HCT116 (cell line): ENCODE data around the gene ADD2. TPM values are rescaled to one million over a fixed set of nuclear protein-coding genes. Genes with fewer than 3 reads are reported as not detected.

Experiments
- ATAC-seq: fragments of 200-7000 bp; cut with Tn5 transposase; 2 replicates; pipeline ENCODE4 v1.9.1; 2020; ENCODE audit warnings: mild to moderate bottlenecking, moderate library complexity
- BruUV-seq: library from RNA; stranded (reverse); fragments of 400-500 nt; replicated peaks from 2 replicates; lab custom pipeline; 2021; lab: Mats Ljungman, UMichigan
- CTCF ChIA-PET: fragments of 300-600 bp; sonication (Branson Sonifier 250); formaldehyde crosslinking; loops from one replicate; lab custom pipeline; 2021; ENCODE audit warnings: antibody characterized with exemption; lab: Charles Lee
- POLR2A ChIA-PET: fragments of 300-600, 350-600 bp; sonication (Branson Sonifier 250); formaldehyde crosslinking; loops from one replicate; lab custom pipeline; 2021; ENCODE audit warnings: antibody characterized with exemption; lab: Charles Lee
- RAD21 ChIA-PET, 2 experiments: fragments of 300-600 bp; sonication (Branson Sonifier 250); formaldehyde crosslinking; loops; one replicate each; lab custom pipeline; 2023; ENCODE audit warnings: low total read pairs in 2 of 2; ENCODE audit not compliant: uncharacterized antibody in 2 of 2, unreplicated experiment in 2 of 2, low non-redundant PET in 1 of 2; lab: Charles Lee
- DNase-seq: peaks from one replicate; pipeline ENCODE4 v3.0.0-alpha.2; 2010; ENCODE audit warnings: low read depth, low spot score
- H2AFZ ChIP-seq: fragments of 200-600 bp; shearing (Covaris generic), sonication (generic); 2 replicates; pipeline ENCODE4 v1.6.1; 2017; ENCODE audit warnings: low read depth, mixed run types, mixed read lengths, antibody characterized with exemption, low read length; ENCODE audit not compliant: poor library complexity, severe bottlenecking
- H3K27ac ChIP-seq: 2 replicates; pipeline ENCODE4 v1.5.1; 2012; ENCODE audit warnings: low read depth, low read length
- H3K27me3 ChIP-seq: fragments of 200-600 bp; sonication (generic); 2 replicates; pipeline ENCODE4 v1.6.1; 2016; ENCODE audit warnings: mixed run types, low read length, mixed read lengths; ENCODE audit not compliant: insufficient read depth
- H3K36me3 ChIP-seq, 2 experiments: fragments of 200-500 bp in 1 of 2; fragments of 200-600 bp in 1 of 2; sonication (Bioruptor generic) in 1 of 2; sonication (generic) in 1 of 2; 2 replicates each; pipeline versions ENCODE4 v1.5.1 to v1.6.1; 2014 to 2016; ENCODE audit warnings: low read length in 2 of 2, inconsistent platforms in 1 of 2, mixed read lengths in 1 of 2, mixed run types in 1 of 2; ENCODE audit not compliant: insufficient read depth in 2 of 2, control insufficient read depth in 1 of 2
- H3K4me1 ChIP-seq, 2 experiments: fragments of 200-600 bp in 1 of 2; sonication (generic) in 1 of 2; 2 replicates each; pipeline versions ENCODE4 v1.5.1 to v1.6.1; 2012 to 2017; ENCODE audit warnings: low read length in 2 of 2, inconsistent platforms in 1 of 2, mild to moderate bottlenecking in 1 of 2, mixed read lengths in 1 of 2, mixed run types in 1 of 2, moderate library complexity in 1 of 2; ENCODE audit not compliant: insufficient read depth in 2 of 2, control insufficient read depth in 1 of 2
- H3K4me2 ChIP-seq: fragments of 200-600 bp; sonication (generic); 2 replicates; pipeline ENCODE4 v1.6.1; 2017; ENCODE audit warnings: mixed run types, low read length, mixed read lengths
- H3K4me3 ChIP-seq, 2 experiments: fragments of 200-600 bp in 1 of 2; sonication (generic) in 1 of 2; replicated peaks in 1 of 2; 2 replicates each; pipeline ENCODE4 v1.5.1; 2011 to 2016; ENCODE audit warnings: low read length in 2 of 2, control low read depth in 1 of 2, low read depth in 1 of 2, mild to moderate bottlenecking in 1 of 2, mixed read lengths in 1 of 2, mixed run types in 1 of 2
- H3K79me2 ChIP-seq: fragments of 200-600 bp; sonication (generic); 2 replicates; pipeline ENCODE4 v1.6.1; 2017; ENCODE audit warnings: mild to moderate bottlenecking, mixed run types, low read length, moderate library complexity, mixed read lengths; ENCODE audit not compliant: insufficient read depth
- H3K9ac ChIP-seq: fragments of 200-600 bp; sonication (generic); 2 replicates; pipeline ENCODE4 v1.6.1; 2016; ENCODE audit warnings: low read length, mixed read lengths
- H3K9me2 ChIP-seq: fragments of 200-600 bp; sonication (generic), shearing (Covaris generic); 2 replicates; pipeline ENCODE4 v1.6.1; 2017; ENCODE audit warnings: mixed run types, mild to moderate bottlenecking, moderate library complexity; ENCODE audit not compliant: insufficient read depth
- H3K9me3 ChIP-seq, 2 experiments: fragments of 200-500 bp in 1 of 2; fragments of 200-600 bp in 1 of 2; sonication (Bioruptor generic) in 1 of 2; sonication (generic) in 1 of 2; 2 replicates each; pipeline ENCODE4 v1.6.1; 2014 to 2017; ENCODE audit warnings: low read length in 2 of 2, mixed read lengths in 2 of 2, inconsistent platforms in 1 of 2, low read depth in 1 of 2, mild to moderate bottlenecking in 1 of 2, mixed run types in 1 of 2, moderate library complexity in 1 of 2; ENCODE audit not compliant: control insufficient read depth in 1 of 2, insufficient read depth in 1 of 2
- H4K20me1 ChIP-seq: fragments of 200-600 bp; sonication (generic), shearing (Covaris generic); 2 replicates; pipeline ENCODE4 v1.6.1; 2017; ENCODE audit warnings: mixed run types, mild to moderate bottlenecking, moderate library complexity; ENCODE audit not compliant: insufficient read depth
- ATF3 ChIP-seq: IDR thresholded peaks from 2 replicates; pipeline ENCODE4 v1.6.1; 2012
- CBX3 ChIP-seq: IDR thresholded peaks from 2 replicates; pipeline ENCODE4 v1.6.1; 2012; ENCODE audit warnings: low read depth
- CEBPB ChIP-seq: IDR thresholded peaks from 2 replicates; pipeline ENCODE4 v1.6.1; 2012; ENCODE audit warnings: low read depth
- CTCF ChIP-seq, 3 experiments: fragments of 200-600 bp in 1 of 3; sonication (generic) in 1 of 3; IDR thresholded peaks in 2 of 3; conservative IDR thresholded peaks in 1 of 3; 2 replicates each; pipeline ENCODE4 v1.5.1; 2012 to 2017; ENCODE audit warnings: low read depth in 2 of 3, low read length in 2 of 3, antibody characterized with exemption in 1 of 3, borderline replicate concordance in 1 of 3, control low read depth in 1 of 3, mild to moderate bottlenecking in 1 of 3, mixed read lengths in 1 of 3, mixed run types in 1 of 3, moderate library complexity in 1 of 3; ENCODE audit not compliant: insufficient read depth in 1 of 3
- EGR1 ChIP-seq: IDR thresholded peaks from 2 replicates; pipeline ENCODE4 v1.6.1; 2012; ENCODE audit warnings: low read depth
- ELF1 ChIP-seq: IDR thresholded peaks from 2 replicates; pipeline ENCODE4 v1.6.1; 2012; ENCODE audit warnings: low read depth, borderline replicate concordance
- EZH2 ChIP-seq: fragments of 200-600 bp; sonication (generic); IDR thresholded peaks from 2 replicates; pipeline ENCODE4 v1.6.1; 2017; ENCODE audit warnings: antibody characterized with exemption, mixed run types
- EZH2phosphoT487 ChIP-seq: fragments of 200-600 bp; IDR thresholded peaks from 2 replicates; pipeline ENCODE4 v1.6.1; 2018; ENCODE audit warnings: antibody characterized with exemption, borderline replicate concordance
- FOSL1 ChIP-seq: IDR thresholded peaks from 2 replicates; pipeline ENCODE4 v1.6.1; 2012; ENCODE audit warnings: low read depth
- JUND ChIP-seq: IDR thresholded peaks from 2 replicates; pipeline ENCODE4 v1.6.1; 2012
- POLR2AphosphoS5 ChIP-seq: IDR thresholded peaks from 2 replicates; pipeline ENCODE4 v1.6.1; 2011; ENCODE audit warnings: mild to moderate bottlenecking, low read depth, low read length, moderate library complexity
- SP1 ChIP-seq: IDR thresholded peaks from 2 replicates; pipeline ENCODE4 v1.6.1; 2012; ENCODE audit warnings: low read depth
- SRF ChIP-seq: IDR thresholded peaks from 2 replicates; pipeline ENCODE4 v1.6.1; 2012; ENCODE audit warnings: low read depth
- TCF7L2 ChIP-seq: IDR thresholded peaks from 2 replicates; pipeline ENCODE4 v1.7.0; 2011; ENCODE audit warnings: borderline replicate concordance, inconsistent platforms; ENCODE audit not compliant: insufficient read depth, insufficient read length; ENCODE audit errors: extremely low read depth
- YY1 ChIP-seq: IDR thresholded peaks from 2 replicates; pipeline ENCODE4 v1.6.1; 2011; ENCODE audit warnings: low read length, low read depth, moderate library complexity, mild to moderate bottlenecking; ENCODE audit not compliant: insufficient replicate concordance; ENCODE audit errors: extremely low read depth
- ZFX ChIP-seq: fragments of 450-650 bp; IDR thresholded peaks from 2 replicates; pipeline ENCODE4 v1.6.1; 2017
- ZNF274 ChIP-seq: fragments of 200-500 bp; sonication (Bioruptor generic); IDR thresholded peaks from 2 replicates; pipeline ENCODE4 v1.6.1; 2014; ENCODE audit warnings: mild to moderate bottlenecking, low read depth, low read length, inconsistent platforms
- intact Hi-C: fragments of 100-400 bp; cut with micrococcal nuclease; formaldehyde crosslinking; loops from 2 replicates; pipeline ENCODE4 v1.10.0; 2022
- total RNA-seq: library from RNA; stranded (reverse); gene quantifications from one replicate; pipeline ENCODE4 v1.2.1, GENCODE V29; 2021; ENCODE audit not compliant: unreplicated experiment
- TF ChIP-seq, protein P1 (sequence below): IDR thresholded peaks from 2 replicates; pipeline ENCODE4 v1.6.1; 2012; ENCODE audit warnings: low read depth
- TF ChIP-seq, protein P2 (sequence below): IDR thresholded peaks from 2 replicates; pipeline ENCODE4 v1.6.1; 2012
- TF ChIP-seq, protein P3 (sequence below): IDR thresholded peaks from 2 replicates; pipeline ENCODE4 v1.6.1; 2011; ENCODE audit warnings: mild to moderate bottlenecking, low read length, moderate library complexity; ENCODE audit not compliant: insufficient replicate concordance; ENCODE audit errors: extremely low read depth

ADD2 gene
- total RNA-seq, 1 experiment from 2014 or later: 0.15 TPM

DNA sequence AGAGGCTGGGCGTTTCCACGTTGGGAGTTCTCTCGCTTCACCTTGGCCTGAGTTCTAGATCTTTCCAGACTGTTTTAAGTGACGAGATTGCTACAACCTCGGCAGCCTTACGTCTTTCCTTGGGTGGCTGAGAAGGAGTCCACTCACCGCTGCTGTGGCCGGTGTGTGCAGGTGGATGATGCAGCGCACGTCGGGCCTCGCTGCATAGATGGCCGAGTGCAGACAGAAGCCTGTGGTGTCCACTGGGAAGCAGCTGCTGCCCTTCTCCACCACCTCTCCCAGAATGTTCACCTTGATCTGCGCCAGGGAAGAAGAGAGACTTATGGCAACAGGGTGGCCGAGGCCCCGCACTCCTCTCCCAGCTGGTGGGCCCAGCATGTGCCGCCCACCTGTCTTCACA lies 75.7 kb downstream of the ADD2 start:
- Histone ChIP-seq H3K79me2 (no peaks in the 10 kb centered on the region), H4K20me1 (no peaks in the 10 kb centered on the region), H3K4me2 (no peak overlapping the region), H3K9ac (no peak overlapping the region), H3K36me3 (no peaks in the 10 kb centered on the region), H3K9me2 (no peaks in the 10 kb centered on the region), H3K27me3 (no peaks in the 10 kb centered on the region; the same call in 1 of the 2 replicates), H3K4me1 (peaks cover 2 to 3% of the 10 kb centered on the region in 2 experiments; a peak in 3 of 4 replicates), H3K9me3 (no peaks in the 10 kb centered on the region), H2AFZ (no peak overlapping the region), H3K4me3 (no peak overlapping the region), H3K27ac (no peak overlapping the region)
- TF ChIP-seq EZH2: no peak
- TF ChIP-seq SRF: no peak
- TF ChIP-seq, protein P1, sequence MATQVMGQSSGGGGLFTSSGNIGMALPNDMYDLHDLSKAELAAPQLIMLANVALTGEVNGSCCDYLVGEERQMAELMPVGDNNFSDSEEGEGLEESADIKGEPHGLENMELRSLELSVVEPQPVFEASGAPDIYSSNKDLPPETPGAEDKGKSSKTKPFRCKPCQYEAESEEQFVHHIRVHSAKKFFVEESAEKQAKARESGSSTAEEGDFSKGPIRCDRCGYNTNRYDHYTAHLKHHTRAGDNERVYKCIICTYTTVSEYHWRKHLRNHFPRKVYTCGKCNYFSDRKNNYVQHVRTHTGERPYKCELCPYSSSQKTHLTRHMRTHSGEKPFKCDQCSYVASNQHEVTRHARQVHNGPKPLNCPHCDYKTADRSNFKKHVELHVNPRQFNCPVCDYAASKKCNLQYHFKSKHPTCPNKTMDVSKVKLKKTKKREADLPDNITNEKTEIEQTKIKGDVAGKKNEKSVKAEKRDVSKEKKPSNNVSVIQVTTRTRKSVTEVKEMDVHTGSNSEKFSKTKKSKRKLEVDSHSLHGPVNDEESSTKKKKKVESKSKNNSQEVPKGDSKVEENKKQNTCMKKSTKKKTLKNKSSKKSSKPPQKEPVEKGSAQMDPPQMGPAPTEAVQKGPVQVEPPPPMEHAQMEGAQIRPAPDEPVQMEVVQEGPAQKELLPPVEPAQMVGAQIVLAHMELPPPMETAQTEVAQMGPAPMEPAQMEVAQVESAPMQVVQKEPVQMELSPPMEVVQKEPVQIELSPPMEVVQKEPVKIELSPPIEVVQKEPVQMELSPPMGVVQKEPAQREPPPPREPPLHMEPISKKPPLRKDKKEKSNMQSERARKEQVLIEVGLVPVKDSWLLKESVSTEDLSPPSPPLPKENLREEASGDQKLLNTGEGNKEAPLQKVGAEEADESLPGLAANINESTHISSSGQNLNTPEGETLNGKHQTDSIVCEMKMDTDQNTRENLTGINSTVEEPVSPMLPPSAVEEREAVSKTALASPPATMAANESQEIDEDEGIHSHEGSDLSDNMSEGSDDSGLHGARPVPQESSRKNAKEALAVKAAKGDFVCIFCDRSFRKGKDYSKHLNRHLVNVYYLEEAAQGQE: no peak
- no peak for TF ChIP-seq ELF1
- TF ChIP-seq ZFX: no peak
- no peak for TF ChIP-seq FOSL1
- TF ChIP-seq, protein P2, sequence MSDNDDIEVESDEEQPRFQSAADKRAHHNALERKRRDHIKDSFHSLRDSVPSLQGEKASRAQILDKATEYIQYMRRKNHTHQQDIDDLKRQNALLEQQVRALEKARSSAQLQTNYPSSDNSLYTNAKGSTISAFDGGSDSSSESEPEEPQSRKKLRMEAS: no peak
- no peak for TF ChIP-seq POLR2AphosphoS5
- no peak for TF ChIP-seq TCF7L2
- TF ChIP-seq ZNF274: no peak
- no peak for TF ChIP-seq EGR1
- TF ChIP-seq CEBPB: no peak
- TF ChIP-seq YY1: no peak
- no peak for TF ChIP-seq CBX3
- no peak for TF ChIP-seq EZH2phosphoT487
- TF ChIP-seq, protein P3, sequence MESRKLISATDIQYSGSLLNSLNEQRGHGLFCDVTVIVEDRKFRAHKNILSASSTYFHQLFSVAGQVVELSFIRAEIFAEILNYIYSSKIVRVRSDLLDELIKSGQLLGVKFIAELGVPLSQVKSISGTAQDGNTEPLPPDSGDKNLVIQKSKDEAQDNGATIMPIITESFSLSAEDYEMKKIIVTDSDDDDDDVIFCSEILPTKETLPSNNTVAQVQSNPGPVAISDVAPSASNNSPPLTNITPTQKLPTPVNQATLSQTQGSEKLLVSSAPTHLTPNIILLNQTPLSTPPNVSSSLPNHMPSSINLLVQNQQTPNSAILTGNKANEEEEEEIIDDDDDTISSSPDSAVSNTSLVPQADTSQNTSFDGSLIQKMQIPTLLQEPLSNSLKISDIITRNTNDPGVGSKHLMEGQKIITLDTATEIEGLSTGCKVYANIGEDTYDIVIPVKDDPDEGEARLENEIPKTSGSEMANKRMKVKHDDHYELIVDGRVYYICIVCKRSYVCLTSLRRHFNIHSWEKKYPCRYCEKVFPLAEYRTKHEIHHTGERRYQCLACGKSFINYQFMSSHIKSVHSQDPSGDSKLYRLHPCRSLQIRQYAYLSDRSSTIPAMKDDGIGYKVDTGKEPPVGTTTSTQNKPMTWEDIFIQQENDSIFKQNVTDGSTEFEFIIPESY: no peak
- TF ChIP-seq CTCF (IDR thresholded peaks at IDR 0.05 in 2 of 3, conservative IDR thresholded peaks at IDR 0.05 in 1 of 3; ENCODE audit: borderline replicate concordance in 1 of 3, insufficient read depth in 1 of 3, low read depth in 2 of 3, low read length in 2 of 3): no peak
- TF ChIP-seq JUND: no peak
- no peak for TF ChIP-seq ATF3
- no peak for TF ChIP-seq SP1
- CTCF ChIA-PET: no interaction called here
- DNase-seq (no peak), ATAC-seq (no peak)
- POLR2A ChIA-PET: no interaction called here
- BruUV-seq: no TSS peak
- intact Hi-C loops: no loop called here
- RAD21 ChIA-PET: no interaction called here
